HG03060 (cell line): ENCODE measurements around the gene TBX10.
"Not testable (repeated sequence)": the region's sequence is repeated elsewhere in the genome, so short reads cannot be mapped to it uniquely, and the experiment has no call there.

Experiments
- ATAC-seq: cut with Tn5 transposase; IDR thresholded peaks from one replicate; pipeline ENCODE4 v1.9.1; 2021; ENCODE audit warnings: low read depth, moderate number of reproducible peaks; ENCODE audit not compliant: unreplicated experiment

The TBX10 gene

DNA sequence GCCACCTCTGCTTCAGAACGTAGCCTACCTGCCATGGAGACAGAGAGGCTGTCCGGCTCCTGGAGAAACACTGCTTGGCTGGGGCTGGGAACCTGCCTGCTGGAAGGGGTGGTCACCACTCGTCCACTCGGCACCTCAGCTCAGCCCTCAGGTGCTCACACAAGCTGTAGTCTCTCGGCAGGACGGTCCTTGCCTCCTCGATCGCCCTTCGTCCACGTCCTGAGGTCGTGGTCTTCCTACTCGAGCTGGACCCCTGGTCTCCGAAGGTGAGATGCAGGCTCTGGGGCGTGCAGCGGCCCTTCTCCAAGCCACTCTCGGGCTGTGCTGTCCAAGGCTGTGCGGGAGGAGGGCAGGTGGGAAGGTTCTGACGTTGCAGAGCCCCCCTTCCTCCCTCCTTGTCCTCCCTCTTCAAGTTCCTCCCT lies at the start of gene TBX10:
Gene TBX10, minus strand, starts transcription at position 326 of the 422 bp plus-strand sequence. Its CDS starts 291 bp downstream, at position 35.
- ATAC-seq, result no peak

- no peak for ATAC-seq
Observed at GRCh38 chr11:67689178-67689577, 49.6 kb upstream of the TBX10 start.

- no peak for ATAC-seq
Observed at GRCh38 chr11:67687986-67688385, 48.4 kb upstream of the TBX10 start.

- ATAC-seq, result not testable (repeated sequence)
Observed at GRCh38 chr11:67685641-67686332, 46.2 kb upstream of the TBX10 start.

DNA sequence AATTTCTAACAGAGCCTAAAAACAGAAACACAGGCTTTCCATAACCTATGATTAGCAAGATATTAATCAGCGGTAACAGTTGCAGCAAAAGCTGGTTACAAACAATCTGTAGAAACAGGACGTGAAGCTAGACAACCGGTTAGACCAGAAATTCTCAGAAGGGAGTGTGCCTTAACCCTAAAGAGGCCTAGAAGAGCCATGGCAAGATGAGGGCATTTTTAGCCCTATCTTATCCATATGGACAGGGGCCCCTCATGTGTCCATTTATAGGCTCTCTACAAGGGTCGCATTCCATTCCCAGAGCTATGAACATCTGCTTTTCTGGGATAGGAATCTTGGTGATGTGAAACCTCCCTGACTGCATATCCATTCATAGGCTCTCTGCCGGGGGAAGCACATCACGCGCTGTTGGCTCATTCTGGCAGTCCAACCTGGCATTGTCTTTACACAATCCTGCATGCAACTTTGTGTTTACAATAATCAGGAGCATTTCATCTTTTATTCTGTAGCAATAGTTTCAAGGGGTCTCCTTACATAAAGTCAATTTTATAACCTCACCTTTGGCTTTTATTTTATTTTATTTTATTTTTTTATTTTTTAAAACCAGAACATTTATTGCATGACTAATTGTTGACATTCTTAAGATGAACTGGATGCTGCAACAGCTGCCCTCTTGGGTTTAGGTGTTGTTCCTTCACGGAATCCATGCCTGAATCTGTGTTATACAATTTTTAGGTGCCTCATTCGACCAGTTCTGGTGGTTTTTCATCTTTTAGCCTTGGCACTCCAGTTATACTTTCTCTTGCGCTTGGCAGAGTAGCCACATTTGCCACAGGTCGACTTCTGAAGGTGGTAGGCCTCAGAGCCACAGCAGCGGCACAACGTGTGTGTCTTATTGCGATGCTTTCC lies 42.8 kb upstream of the TBX10 start:
- not testable (repeated sequence) for ATAC-seq

DNA sequence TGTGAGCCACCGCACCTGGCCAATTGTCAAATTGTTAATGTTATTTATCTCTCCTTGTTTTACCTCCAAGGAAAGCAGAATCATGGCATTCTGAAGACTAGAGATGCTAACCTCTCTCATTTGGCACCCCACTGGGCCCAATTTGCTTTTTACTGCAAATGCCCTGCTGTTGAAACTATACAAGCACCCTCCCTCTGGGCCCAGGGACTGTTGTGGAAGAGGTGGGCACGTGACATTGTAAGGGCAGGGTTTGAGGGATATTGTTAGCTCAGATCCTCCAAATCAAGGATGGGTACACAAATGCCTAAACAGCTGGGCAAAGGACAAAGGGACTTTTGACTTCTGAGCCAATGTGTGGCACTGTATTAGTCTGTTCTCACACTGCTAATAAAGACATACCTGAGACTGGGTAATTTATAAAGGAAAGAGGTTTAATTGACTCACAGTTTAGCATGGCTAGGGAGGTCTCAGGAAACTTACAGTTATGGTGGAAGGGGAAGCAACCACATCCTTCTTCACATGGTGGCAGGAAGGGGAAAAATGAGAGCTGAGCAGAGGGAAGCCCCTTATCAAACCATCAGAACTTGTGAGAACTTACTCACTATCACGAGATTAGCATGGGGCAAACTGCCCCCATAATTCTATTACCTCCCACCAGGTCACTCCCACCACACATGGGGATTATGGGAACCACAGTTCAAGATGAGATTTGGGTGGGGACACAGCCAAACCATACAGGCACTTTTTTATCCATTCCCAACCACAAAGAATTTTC lies 41.3 kb upstream of the TBX10 start:
- ATAC-seq, result no peak

DNA sequence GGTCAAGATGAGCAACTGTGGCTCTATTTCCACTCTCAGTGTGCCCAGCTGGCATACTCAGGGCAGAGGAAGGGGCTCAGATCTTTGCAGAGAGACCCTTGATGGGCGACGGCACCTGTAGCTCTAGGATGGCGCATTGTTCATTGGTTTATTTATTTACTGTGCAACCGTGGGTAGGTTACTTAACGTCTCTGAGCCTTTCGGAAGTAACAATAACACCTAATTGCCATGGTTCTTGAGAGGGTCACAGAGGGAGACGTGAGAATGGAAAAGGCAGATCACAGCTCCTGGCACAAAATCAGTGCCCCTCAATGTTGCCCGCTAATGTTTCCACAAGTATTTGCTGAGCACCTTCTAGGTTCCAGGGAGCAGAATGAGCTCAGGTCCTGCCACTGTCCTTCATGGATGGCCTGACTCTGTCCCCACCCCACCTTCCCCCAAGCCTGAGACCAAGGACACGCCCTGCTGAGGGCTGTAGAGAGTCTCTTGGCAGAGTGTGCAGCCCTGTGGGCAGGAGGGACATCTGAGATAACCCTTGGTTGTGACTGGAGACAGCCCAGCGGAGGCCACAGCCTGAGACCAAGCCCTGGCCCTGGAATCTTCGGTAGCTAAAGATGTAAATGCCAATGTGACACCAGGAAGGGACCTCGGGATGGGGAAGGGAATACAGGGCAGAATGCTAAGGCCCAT lies 35.6 kb upstream of the TBX10 start:
- no peak for ATAC-seq

DNA sequence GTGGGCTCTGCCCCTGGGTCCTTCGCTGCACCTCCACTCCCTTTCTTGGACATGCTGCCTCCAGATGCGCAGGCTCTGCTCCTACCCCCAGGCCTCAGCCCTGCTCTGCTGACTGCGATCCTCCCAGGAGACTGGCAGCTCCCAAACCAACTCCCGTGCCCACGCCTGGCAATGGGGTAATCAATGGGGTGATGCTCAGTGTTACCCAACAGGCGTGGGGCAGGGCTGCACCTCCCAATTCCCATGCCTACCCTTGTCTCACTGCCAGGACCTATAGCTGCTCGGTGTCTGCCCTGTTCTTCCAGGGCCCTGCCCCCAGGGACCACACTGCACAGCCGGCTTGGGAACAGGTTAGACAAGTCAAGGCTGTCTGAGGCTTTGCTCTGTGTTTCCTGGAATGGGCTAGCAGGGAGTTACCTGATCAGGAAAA lies 34.9 kb upstream of the TBX10 start, which contains the start of gene ALDH3B2:
Gene ALDH3B2, minus strand, starts transcription at position 182 of the 430 bp plus-strand sequence. CDS start 7,688 bp downstream, outside the sequence.
- no peak for ATAC-seq

DNA sequence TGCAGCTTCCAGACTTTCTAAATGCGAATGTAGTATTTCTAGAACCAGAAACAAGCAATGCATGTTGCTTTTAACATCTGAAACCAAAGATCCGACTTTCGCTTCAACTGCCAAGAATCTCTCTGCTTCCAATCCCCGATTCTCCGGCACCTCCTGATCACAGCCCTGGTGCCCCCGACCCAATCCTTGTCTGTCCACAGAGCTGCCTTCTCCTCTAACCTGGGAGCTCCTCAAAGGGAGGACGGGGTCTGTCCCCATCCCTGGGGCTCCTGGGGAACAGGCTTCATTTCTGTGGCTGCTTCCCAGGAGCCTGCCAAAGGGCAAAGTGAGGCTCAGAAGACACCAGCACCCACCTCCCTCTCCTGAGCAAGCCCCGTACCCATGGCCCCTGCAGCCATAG lies 34.3 kb upstream of the TBX10 start:
- no peak for ATAC-seq

DNA sequence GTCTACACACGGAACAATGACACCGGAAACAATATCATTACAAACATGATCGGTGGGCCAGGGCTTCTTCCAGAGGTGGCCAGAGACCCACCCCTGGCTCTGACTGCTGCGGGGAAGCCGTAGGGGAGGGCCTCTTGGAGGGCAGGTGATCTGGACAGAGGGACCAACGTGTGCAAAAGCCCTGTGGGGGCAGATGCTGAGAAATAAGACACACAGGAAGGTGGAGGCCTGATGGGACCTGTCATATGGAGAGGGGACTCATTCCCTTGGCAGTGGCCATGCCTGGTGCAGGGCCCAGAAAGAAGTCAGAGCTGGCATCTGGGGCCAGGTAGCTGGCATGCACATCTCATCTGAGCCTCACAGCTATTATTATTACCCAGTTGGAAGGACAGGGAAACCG lies 33.8 kb upstream of the TBX10 start:
- ATAC-seq, result no peak

DNA sequence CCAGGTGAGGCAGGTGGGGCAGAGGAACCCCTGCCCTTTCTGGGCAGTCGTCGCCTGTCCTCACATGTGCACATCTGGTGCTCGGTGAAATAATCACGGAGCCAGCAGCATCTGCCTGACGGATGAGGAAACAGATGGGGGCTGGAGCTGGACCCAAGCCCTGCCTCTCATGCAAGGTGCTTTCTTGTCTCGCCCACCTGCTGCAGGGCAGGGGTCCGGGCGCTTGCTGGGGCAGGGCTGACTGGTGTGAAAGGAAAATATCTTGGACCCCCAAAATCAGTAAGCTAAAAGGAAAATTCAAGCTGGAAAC lies 31.6 kb upstream of the TBX10 start:
- no peak for ATAC-seq

DNA sequence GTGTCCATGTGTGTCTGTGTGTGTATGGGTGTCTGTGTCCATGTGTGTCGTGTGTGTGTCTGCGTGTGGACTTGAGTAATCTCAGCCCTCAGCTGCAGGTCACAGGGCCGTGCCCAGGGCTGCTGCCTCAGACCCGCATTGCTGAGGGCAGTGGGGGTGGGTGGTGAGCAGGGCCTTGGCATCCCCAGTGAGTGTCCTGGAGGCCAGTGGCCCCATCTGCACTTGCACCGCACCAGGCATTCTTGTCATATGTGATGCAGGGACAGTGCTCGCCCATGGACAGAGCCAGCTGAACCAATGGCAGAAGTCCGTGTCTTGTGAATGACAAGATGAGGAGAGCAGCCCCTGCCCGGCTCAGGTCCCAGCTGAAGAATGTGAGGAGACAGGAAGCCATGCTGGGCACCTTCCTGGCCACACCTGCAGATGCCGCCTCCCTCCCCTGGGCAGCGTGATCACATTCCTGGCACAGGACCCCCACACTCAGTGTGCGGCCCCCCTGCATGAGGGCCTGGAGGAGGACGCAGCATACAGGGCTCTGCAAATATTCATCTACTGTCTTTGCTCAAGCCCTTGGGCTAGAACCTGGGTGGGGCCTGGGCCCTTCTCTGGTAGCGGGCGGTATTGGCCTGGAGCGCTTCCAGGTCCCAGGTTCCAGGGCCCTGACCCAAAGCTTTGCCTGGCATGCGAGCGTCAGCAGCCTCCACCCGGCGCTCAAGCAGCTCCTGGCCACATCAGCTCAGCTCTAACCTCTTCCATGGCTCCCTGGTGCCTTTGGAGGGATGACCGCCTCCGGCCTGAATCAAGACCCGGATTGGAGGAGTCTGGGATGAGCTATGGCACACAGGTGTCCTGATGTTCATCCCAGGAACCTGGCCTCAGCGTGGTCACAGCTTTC lies 31.0 kb upstream of the TBX10 start:
- ATAC-seq, result no peak

DNA sequence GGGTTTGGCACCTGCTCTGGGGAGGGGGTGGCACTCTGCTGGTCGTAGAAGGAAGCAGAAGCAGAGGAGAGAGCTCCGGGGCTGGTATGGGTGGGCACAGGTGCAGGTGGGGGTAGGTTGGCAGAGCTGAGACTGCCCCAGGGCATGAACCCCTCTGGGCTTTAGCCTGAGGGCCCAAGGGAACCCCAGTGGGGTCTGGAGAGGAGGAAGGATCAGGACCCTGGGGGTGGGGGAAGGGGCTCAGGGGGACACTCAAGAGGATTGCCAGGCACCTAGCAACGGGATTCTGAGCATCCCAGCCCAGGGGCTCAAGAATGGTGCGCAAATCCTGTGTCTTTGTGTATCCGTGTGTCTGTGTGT lies 28.6 kb upstream of the TBX10 start:
- no peak for ATAC-seq

GRCh38 chr11:67667490-67668191 lies 28.1 kb upstream of the TBX10 start:
- no peak for ATAC-seq

- no peak for ATAC-seq
Observed at GRCh38 chr11:67666676-67667489, 27.3 kb upstream of the TBX10 start.

DNA sequence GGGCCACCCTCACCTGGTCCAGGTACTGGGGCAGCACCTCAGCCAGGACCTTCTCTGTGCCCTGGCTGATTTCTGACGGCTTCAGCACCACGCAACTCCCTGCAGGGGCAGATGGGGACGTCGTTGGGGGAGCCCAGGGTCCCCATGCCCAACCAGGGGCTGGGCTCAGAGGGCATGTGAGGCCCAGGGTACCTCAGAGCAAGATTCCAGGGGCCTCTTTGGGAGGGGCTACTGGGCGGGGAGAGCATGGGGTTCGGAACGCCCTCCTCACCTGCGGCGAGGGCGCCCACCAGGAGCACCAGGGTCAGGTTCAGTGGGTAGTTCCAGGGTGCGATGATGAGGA lies 26.7 kb upstream of the TBX10 start:
- no peak for ATAC-seq

DNA sequence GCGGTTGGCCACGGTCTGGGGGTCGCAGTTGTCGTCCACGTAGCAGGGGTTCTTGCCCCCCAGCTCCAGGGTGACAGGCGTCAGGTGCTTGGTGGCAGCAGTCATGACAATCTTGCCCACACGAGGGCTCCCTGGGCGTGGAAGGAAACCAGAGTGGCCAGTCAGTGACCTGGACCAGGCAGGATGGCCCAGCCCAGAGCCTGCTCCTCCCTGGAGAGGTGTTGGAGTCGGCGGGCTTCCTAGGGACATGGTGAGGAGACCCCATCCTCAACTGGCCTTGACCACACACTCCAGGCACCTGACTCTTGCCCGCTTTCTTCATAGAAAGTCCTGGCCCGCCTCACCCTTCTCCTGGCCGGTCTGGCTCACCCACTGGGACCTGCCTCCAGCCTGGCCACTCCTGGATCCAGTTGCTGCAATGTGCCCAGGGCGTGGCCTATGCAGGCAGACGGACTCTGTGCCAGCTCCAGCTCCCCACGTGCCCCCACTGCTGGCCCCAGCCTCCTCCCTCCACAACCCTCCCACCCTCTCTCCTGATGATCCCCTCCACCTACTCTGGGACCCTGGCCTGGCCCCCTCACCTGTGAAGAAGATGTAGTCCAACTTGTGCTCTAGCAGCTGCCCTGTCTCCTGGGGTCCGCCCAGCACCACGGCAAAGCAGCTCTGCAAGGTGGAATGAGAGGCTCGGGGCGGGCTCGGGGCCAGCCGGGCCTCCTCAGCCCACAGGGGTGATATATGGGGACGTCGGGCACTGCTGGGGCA lies 26.2 kb upstream of the TBX10 start:
- ATAC-seq, result no peak
